ENCODE data around the gene C9orf78.

C9orf78 gene

DNA sequence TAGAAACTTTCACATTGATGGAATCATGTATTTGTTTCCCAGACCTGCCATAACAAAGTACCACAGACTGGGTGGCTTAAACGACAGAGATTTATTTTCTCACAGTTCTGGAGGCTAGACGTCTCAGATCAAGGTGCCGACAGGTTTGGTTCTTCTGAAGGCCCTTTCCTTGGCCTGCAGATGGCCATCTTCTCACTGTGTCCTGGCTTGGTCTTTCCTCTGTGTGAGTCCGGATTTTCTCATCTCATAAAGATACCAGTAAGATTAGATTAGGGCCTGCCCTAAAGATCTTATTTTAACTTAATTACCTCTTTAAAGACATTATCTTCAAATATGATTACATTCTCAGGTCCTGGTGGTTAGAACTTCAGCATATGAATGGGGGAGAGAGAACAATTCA is 6.0 kb upstream of the C9orf78 start:
- no peak for DNase-seq (ENCODE audit: insufficient read length, low spot score)
- FAIRE-seq: no peak
- no peak for TF ChIP-seq POLR2A (IDR thresholded peaks at IDR 0.05; ENCODE audit: low read depth, low read length)

DNA sequence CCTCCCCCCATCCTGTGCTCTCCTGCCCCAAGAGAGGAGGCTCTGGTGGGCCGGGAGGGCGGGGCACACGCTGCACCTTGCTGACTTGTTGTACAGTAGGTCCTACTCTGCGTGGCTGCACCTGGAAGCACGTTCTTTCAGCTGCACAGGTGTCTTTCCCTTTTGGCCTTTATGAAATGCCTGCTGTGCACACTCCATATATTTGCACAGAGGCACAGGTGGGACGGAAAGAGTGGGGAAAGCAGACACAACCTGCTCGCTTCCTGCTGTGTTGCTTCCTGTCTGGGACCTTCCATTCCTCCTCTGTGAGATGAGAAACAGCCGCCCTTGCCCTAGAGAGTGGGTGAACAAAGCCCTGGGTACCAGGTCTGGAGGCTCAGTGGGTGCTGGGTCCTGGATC is 5.0 kb upstream of the C9orf78 start:
- FAIRE-seq (no peak), DNase-seq (ENCODE audit: insufficient read length, low spot score) (no peak)

DNA sequence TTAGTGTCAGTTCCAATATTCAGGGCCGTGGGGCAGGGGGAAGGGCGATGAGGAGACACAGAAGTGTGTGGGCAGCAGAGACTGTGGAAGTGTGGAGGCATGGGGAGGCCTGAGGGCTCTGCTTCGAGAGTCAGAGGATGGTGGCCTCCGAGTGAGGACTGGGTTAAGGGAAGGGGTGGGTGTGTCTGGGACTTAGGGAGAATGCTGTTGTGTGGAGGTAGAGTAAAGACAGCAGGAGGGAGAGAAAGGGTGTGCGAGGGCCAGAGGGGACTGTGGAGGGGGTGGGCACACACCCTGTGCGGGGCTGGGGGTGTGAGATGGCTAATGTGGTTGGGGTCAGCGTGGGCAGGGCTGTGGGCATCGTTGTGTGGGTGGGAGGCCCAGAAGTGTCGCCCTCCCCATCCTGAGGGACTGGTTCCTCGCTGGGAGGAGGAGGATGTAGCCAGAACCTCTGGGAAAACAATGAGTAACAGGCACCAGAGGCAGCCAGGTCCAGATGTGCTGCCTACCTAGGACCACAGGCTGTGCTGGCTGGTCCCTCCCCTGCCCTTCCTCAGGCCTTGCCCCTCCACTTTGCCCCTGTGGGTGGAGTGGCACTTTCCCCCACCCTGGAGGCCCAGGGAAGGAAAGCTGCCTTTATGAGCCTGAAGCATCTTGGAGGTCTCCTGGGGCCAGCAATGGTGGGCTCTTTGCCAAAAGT is 4.4 kb upstream of the C9orf78 start:
- TF ChIP-seq POLR2A (IDR thresholded peaks at IDR 0.05; ENCODE audit: low read depth, low read length): no peak
- DNase-seq (ENCODE audit: insufficient read length, low spot score) (no peak), FAIRE-seq (no peak)

More for the DNA sequence above, 5.0 kb upstream of the C9orf78 start:
- TF ChIP-seq POLR2A (IDR thresholded peaks at IDR 0.05; ENCODE audit: low read depth, low read length): no peak

DNA sequence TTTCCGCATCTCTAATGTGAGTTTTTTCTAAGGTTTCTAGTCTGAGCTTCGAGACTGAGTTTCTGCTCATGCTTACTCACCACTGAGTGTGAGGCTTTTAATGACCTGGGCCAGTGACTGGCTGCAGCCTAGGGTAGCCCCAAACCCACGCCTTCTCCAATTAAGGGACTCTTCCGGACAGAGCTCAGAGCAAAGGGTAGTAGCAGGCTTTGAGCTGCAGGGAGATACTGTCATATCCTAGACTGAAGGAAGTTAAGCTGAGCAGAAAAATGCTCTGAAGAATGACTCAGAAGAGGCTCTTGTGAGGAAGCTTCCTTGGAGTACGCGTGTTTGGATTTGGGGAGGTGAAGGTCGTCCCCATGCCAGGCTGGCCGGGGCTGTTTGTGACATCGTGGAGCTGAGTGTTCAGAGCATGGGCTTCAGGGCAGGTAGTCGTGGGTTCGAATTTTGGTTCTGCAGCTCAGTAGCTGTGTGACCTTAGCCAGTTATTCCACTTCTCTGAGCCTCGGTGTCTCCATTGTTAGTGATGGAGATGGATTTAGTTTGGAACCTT is 3.7 kb upstream of the C9orf78 start:
- no peak for TF ChIP-seq POLR2A (IDR thresholded peaks at IDR 0.05; ENCODE audit: low read depth, low read length)
- FAIRE-seq: peak; percentile 89
- peak; percentile 68 for DNase-seq (ENCODE audit: insufficient read length, low spot score)

DNA sequence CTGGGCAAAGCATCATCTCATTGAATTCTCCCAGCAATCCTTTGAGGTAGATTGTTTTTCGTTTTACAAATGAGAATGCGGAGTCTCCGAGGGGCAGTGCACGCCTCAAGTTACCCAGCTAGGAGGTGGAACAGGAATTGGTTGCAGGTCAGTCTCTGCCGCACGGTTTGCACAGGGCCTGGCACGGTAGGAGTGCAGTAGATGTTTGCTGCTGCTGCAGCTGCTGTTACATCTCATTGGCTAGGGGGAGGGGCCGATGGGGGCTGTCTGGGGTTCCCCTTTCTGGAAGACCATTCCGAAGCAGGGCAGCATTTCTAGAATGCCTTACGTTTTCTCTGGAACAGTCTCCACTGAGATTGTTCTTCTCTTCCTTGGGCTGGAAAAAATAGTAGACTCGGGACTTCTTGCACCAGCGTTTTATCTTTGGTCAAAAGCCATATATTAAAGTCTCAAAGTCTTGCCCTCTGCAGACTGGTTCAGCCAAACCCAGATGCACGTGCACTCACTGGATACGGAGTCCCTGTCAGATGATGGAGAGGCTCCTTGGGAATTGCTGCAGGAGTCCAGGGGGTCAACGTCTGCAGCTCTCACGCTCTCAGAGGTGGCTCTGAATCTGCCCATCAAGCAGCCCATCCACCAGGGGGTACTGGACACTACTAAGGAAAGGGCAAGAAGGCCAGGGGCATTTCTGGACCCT is 1.4 kb upstream of the C9orf78 start:
- TF ChIP-seq POLR2A (IDR thresholded peaks at IDR 0.05; ENCODE audit: low read depth, low read length): no peak
- DNase-seq (ENCODE audit: insufficient read length, low spot score) (no peak), FAIRE-seq (no peak)

DNA sequence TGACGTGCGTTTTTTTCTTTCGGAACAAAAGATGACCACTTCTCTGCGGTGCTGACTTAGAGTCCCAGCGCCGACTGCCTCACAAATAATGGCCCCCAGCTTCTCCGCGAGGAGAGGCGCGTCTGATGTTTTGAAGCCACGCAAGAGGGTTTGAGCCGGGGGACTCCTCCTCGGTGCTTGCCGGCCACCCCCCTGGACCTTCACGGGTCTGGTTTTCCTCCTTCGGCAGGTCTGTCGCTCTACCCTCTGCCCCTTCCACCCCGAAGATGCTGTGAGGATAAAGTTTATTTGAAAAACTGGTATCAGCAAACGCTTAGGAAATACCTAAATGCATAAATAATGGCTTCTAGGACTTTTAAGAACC is 767 bp upstream of the C9orf78 start:
- no peak for TF ChIP-seq POLR2A (IDR thresholded peaks at IDR 0.05; ENCODE audit: low read depth, low read length)
- DNase-seq (ENCODE audit: insufficient read length, low spot score) (no peak), FAIRE-seq (no peak)

DNA sequence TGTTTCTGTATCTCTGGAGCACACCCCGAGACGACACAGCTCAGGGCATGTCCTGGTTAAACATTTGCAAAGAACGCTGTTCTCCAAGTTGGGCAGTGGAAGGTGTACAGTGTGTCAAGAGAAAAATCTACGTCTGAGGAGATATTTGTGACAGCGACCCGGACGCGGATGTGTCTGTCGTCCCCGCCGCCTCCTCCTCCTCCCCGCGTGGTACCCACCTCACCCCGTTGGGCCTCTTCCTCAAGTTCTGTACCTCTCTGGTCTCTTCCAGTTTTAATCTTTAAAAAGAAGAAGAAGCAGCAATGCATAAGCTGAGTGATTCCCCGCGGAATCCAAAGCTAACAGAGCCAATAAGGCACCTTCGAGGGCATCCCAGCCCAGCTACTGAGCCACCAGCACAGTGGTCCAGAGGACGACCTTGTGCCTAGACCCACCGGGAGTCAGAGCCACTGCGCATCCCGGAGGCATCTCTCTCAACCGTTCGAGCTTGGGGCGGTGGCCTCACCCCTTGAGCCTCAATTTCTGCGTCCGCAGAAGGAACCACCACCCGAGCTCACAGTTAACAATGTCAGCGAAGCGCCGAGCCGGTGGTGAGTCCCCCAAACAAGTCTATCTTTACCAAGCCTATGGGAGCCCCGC is 467 bp downstream of the C9orf78 start:
- DNase-seq (ENCODE audit: insufficient read length, low spot score): peak; percentile 14
- no peak for FAIRE-seq
- no peak for TF ChIP-seq POLR2A (IDR thresholded peaks at IDR 0.05; ENCODE audit: low read depth, low read length)

DNA sequence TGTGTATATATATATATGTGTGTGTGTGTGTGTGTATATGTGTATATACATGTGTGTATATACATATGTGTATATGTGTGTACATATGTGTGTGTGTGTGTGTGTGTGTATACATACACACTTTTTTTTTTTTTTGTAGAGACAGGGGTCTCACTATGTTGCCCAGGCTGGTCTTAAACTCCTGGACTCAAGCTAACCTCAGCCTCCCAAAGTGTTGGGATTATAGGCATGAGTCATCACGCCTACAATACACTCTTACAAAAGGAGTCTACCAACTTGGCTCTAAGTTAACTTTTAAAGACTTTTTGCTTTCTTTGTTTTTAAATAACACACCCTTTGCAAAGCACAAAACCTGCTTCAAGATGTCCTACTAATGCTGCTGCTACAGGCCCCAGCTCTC is 2.1 kb downstream of the C9orf78 start:
- TF ChIP-seq POLR2A (IDR thresholded peaks at IDR 0.05; ENCODE audit: low read depth, low read length): no peak
- FAIRE-seq: no peak
- no peak for DNase-seq (ENCODE audit: insufficient read length, low spot score)

DNA sequence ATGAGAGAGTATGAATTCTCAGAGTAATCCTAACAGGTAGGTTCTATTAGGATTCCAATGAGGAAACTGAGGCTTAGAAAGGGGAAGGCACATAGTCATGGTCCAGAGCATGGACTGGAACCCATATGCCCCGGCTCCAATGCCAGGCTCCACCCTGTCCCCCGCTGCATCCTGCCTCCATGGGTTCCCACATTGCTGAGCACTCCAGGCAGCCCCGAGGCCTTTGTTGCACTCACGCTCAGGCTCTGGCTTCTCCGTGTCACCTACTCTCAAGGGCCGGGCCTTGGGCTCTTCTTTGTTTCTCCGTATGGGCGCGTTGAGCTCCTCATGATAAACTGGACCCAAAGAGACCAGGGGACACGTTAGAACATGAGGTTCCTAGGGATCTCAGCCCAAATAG is 6.1 kb downstream of the C9orf78 start:
- no peak for TF ChIP-seq POLR2A (IDR thresholded peaks at IDR 0.05; ENCODE audit: low read depth, low read length)
- FAIRE-seq (no peak), DNase-seq (ENCODE audit: insufficient read length, low spot score) (no peak)

DNA sequence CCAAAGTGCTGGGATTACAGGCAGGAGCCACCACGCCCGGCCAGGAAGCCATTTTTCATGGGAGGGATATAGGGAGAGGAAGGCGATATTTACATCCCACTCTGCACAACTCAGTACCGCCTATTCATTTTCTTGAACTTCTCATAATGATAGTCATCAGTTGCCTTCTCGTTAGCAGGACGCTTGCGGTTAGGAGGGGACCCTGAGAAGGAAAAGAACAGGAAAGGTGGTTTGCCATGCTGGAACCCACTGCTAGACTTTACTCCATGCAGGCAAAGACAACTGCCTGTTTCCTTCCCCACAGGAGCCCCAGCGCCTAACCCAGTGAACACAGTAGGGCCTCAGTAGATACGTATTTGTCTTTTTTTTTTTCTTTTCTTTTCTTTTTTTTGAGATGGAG is 7.0 kb downstream of the C9orf78 start:
- no peak for TF ChIP-seq POLR2A (IDR thresholded peaks at IDR 0.05; ENCODE audit: low read depth, low read length)
- FAIRE-seq (no peak), DNase-seq (ENCODE audit: insufficient read length, low spot score) (no peak)

DNA sequence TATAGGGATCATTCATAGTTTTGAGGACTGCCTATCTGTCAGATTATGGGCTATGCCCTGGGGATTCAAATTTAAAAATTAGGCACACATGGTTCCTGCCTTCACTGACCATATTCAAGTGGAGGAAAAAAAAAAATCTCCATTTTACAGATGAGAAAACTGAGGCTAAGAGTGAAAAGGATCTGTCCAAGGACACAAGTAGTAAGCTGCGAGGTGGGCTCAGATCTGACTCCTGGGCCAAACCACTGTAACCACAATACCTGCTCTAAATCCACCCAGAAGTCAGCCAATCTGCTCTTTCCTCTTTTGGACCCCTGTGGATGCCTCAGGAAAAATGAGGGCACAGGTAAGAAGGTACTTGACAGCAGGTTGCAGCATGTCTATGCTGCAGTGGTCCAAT is 8.3 kb downstream of the C9orf78 start:
- FAIRE-seq (no peak), DNase-seq (ENCODE audit: insufficient read length, low spot score) (no peak)
- TF ChIP-seq POLR2A (IDR thresholded peaks at IDR 0.05; ENCODE audit: low read depth, low read length): no peak

DNA sequence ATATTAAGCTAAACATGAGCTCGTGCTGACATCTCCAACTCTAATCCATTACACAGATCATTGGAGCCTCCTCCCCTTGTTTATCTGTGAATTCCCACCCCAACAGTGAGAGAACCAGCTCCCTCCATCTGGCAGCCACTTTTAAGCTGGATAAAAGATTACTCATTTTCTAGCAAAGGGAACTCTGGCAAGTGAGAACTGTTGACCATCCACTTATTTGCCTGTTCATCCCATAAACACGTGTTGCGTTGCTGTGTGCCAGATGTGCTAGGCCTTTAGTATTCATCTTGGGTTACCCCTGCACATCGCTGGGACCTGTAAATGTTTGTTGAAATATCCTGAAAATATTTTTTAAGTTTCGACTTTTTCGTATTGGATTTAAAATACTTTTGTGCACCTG is 8.7 kb downstream of the C9orf78 start:
- FAIRE-seq: no peak
- no peak for TF ChIP-seq POLR2A (IDR thresholded peaks at IDR 0.05; ENCODE audit: low read depth, low read length)
- no peak for DNase-seq (ENCODE audit: insufficient read length, low spot score)

DNA sequence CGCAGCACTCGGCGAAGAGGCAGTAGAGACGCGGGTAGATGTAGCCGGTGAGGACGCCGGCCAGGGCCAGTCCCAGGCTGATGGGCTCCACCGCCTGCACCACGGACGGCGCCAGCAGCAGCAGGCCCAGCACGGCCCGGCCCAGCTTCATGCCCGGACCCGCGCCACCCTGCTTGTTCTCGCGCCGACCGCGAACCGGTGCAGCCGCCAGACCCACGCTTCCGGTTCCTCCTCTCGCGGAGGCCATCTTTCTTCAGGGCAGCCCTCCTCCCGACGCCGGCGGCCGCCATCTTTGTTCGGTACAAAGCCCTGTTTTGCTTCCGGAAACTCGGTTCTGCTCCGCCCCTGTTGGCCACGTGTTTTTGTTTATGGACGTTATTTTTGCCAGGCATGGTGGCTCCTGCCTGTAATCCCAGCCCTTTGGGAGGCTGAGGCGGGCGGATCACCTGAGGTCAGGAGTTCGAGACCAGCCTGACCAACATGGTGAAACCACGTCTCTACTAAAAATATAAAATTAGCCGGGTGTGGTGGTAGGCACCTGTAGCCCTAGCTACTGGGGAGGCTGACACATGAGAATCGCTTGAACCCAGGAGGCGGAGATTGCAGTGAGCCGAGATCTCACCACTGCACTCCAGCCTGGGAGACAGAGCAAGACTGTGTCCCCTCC is 11.0 kb downstream of the C9orf78 start, which contains the start of gene TOR1A:
Gene TOR1A, minus strand, starts transcription at position 202 of the 667 bp plus-strand sequence. Its CDS starts 51 bp downstream, at position 151.
- peak; percentile 54 for DNase-seq (ENCODE audit: insufficient read length, low spot score)
- FAIRE-seq: peak; percentile 45
- TF ChIP-seq POLR2A (IDR thresholded peaks at IDR 0.05; ENCODE audit: low read depth, low read length): peak; percentile 82

DNA sequence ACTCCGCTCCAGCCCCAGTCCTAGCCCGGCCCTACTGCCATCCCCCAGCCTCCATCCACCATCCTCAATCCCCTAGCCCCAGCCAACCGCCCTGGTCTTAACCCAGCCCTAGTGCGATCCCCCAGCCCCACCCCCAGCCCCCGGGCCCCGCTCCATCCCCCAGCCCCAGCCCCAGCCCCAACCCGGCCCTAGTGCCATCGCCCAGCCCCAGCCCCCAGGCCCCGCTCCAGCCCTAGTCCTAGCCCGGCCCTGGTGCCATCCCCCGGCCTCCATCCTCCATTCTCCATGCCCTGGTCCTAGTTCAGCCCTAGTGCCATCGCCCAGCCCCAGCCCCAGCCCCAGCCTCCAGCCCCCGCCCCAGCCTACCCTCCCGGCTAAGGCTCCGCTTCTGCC is 11.5 kb downstream of the C9orf78 start:
- FAIRE-seq (no peak), DNase-seq (ENCODE audit: insufficient read length, low spot score) (no peak)
- TF ChIP-seq POLR2A (IDR thresholded peaks at IDR 0.05; ENCODE audit: low read depth, low read length): no peak

Measured in H54 (cell line).